HepG2 (cell line): ENCODE data around the gene RANBP17. TPM values are rescaled to one million over a fixed set of nuclear protein-coding genes. Genes with fewer than 3 reads are reported as not detected.

Source experiments
- ATAC-seq: fragments of 200-7000 bp; cut with Tn5 transposase; 3 replicates; pipeline ENCODE4 v1.9.1; 2020; ENCODE audit warnings: mild to moderate bottlenecking, moderate library complexity
- BruUV-seq: library from RNA; stranded (reverse); fragments of 400-500 nt; replicated peaks from 2 replicates; lab custom pipeline; 2021; lab: Mats Ljungman, UMichigan
- CTCF ChIA-PET: fragments of 300-600 bp; formaldehyde crosslinking; extraction: SDS; loops from one replicate; lab custom pipeline; 2021; ENCODE audit warnings: low total read pairs, inconsistent platforms, low intra/inter-chr PET ratio; lab: Yijun Ruan, JAX
- POLR2A ChIA-PET: fragments of 350-600 bp; sonication (Branson Sonifier 250); formaldehyde crosslinking; loops from one replicate; lab custom pipeline; 2020; ENCODE audit warnings: antibody characterized with exemption, inconsistent platforms; lab: Yijun Ruan, JAX
- DNase-seq: peaks from one replicate; pipeline ENCODE4 v3.0.0-alpha.2; 2015; ENCODE audit warnings: low spot score
- FAIRE-seq: peaks from 3 replicates; lab custom pipeline; 2011; peaks lifted over from hg19 to GRCh38; lab: Jason Lieb, UNC
- H2AFZ ChIP-seq: one replicate; pipeline ENCODE4 v1.6.1; 2011; ENCODE audit warnings: low read length, inconsistent platforms
- H3K27ac ChIP-seq: fragments of 300-600 bp; 3 replicates; pipeline ENCODE4 v1.8.0; 2011; ENCODE audit warnings: mixed run types, mild to moderate bottlenecking, mixed read lengths, low read length, inconsistent platforms; ENCODE audit not compliant: insufficient read depth; ENCODE audit errors: extremely low read length
- H3K27me3 ChIP-seq, 2 experiments: fragments of 200-600 bp in 1 of 2; 2 replicates in 1 of 2; 3 replicates in 1 of 2; pipeline versions ENCODE4 v1.6.0 to v1.8.0; 2011; ENCODE audit warnings: low read length in 2 of 2, mild to moderate bottlenecking in 2 of 2, moderate library complexity in 2 of 2, inconsistent platforms in 1 of 2; ENCODE audit not compliant: insufficient read depth in 2 of 2, control insufficient read depth in 1 of 2
- H3K36me3 ChIP-seq, 2 experiments: fragments of 200-600 bp in 1 of 2; replicated peaks in 1 of 2; 2 replicates in 1 of 2; 3 replicates in 1 of 2; pipeline versions ENCODE4 v1.5.1 to v1.8.0; 2011; ENCODE audit warnings: low read length in 2 of 2, inconsistent platforms in 1 of 2; ENCODE audit not compliant: insufficient read depth in 2 of 2, control insufficient read depth in 1 of 2
- H3K4me1 ChIP-seq: 2 replicates; pipeline ENCODE4 v1.5.1; 2012; ENCODE audit warnings: low read length, inconsistent platforms; ENCODE audit not compliant: insufficient read depth
- H3K4me2 ChIP-seq: 2 replicates; pipeline ENCODE4 v1.6.0; 2011; ENCODE audit warnings: low read depth, low read length, inconsistent platforms
- H3K4me3 ChIP-seq, 3 experiments: fragments of 200-600 bp in 1 of 3; sonication (generic), shearing (Covaris generic) in 1 of 3; replicated peaks in 1 of 3; 2 replicates each; pipeline ENCODE4 v1.5.1; 2011 to 2016; ENCODE audit warnings: low read length in 3 of 3, inconsistent platforms in 2 of 3, low read depth in 2 of 3, mild to moderate bottlenecking in 2 of 3, control low read depth in 1 of 3, mixed read lengths in 1 of 3; ENCODE audit not compliant: insufficient read depth in 1 of 3
- H3K79me2 ChIP-seq: one replicate; pipeline ENCODE4 v1.6.1; 2011; ENCODE audit warnings: low read length, inconsistent platforms; ENCODE audit not compliant: insufficient read depth
- H3K9ac ChIP-seq: 2 replicates; pipeline ENCODE4 v1.6.0; 2011; ENCODE audit warnings: mild to moderate bottlenecking, low read depth, low read length, inconsistent platforms; ENCODE audit not compliant: insufficient read depth
- H3K9me3 ChIP-seq: 2 replicates; pipeline ENCODE4 v1.5.1; 2012; ENCODE audit warnings: mild to moderate bottlenecking, low read length
- H4K20me1 ChIP-seq: 2 replicates; pipeline ENCODE4 v1.6.0; 2011; ENCODE audit warnings: inconsistent platforms, mild to moderate bottlenecking, low read length, moderate library complexity; ENCODE audit not compliant: insufficient read depth
- BRCA1 ChIP-seq: sonication (generic); formaldehyde crosslinking; IDR thresholded peaks from 2 replicates; pipeline ENCODE4 v1.4.0; 2020; ENCODE audit warnings: missing genetic modification reagents
- EEA1 ChIP-seq: sonication (generic); formaldehyde crosslinking; IDR thresholded peaks from 2 replicates; pipeline ENCODE4 v1.5.1; 2020; ENCODE audit warnings: mild to moderate bottlenecking, missing genetic modification reagents, borderline replicate concordance
- RELA ChIP-seq: sonication (generic); formaldehyde crosslinking; IDR thresholded peaks from 2 replicates; pipeline ENCODE4 v1.4.0; 2020; ENCODE audit warnings: missing genetic modification reagents
- ZNF329 ChIP-seq: sonication (generic); formaldehyde crosslinking; IDR thresholded peaks from 2 replicates; pipeline ENCODE4 v1.9.0; 2021; ENCODE audit warnings: low read depth, mild to moderate bottlenecking, missing genetic modification reagents
- ZNF512 ChIP-seq: sonication (generic); formaldehyde crosslinking; IDR thresholded peaks from 2 replicates; pipeline ENCODE4 v1.4.0; 2020; ENCODE audit warnings: mild to moderate bottlenecking, missing genetic modification reagents
- WGBS: methylation state at CpG from one replicate; pipeline ENCODE4 v1.1.6; 2017; ENCODE audit warnings: low lambda C conversion rate; 5-methylcytosine and 5-hydroxymethylcytosine counted together
- in situ Hi-C: cut with HindIII; loops from 2 replicates; pipeline ENCODE4 v1.10.0; 2017; ENCODE audit warnings: low pct_unique_long_range_greater_than_20kb; ENCODE audit not compliant: extremely low pct_ligation_motif_present
- intact Hi-C: fragments of 100-400 bp; cut with micrococcal nuclease; formaldehyde crosslinking; loops from one replicate; pipeline ENCODE4 v1.10.0; 2022; ENCODE audit not compliant: unreplicated experiment
- polyA plus RNA-seq, 8 experiments: library from polyadenylated mRNA; depleted of rRNA in 3 of 8; stranded (reverse) in 7 of 8; unstranded in 1 of 8; fragments of >200 nt; fragmentation: Illumina TruSeq in 4 of 8; extraction: Trizol in 4 of 8; gene quantifications; 2 replicates each; pipeline versions ENCODE4 v1.2.1 to v1.2.3, GENCODE V29; 2011 to 2016; ENCODE audit warnings: low read depth in 4 of 8, missing spikeins in 1 of 8, mixed read lengths in 1 of 8; ENCODE audit not compliant: insufficient read depth in 1 of 8
- total RNA-seq, 5 experiments: library from RNA; depleted of rRNA; stranded (reverse); fragments of >200 nt; fragmentation: Illumina TruSeq; extraction: Trizol; gene quantifications; 2 replicates each; pipeline ENCODE4 v1.2.3, GENCODE V29; 2016; ENCODE audit warnings: low read depth in 1 of 5
- TF ChIP-seq, protein P1 (sequence below): sonication (generic); formaldehyde crosslinking; IDR thresholded peaks from 2 replicates; pipeline ENCODE4 v1.9.0; 2022; ENCODE audit warnings: missing genetic modification reagents, mild to moderate bottlenecking, borderline replicate concordance

RANBP17 gene
- total and polyA plus RNA-seq, 2 of the 13 experiments (the other 11 are each of a cell fraction or from before 2014, with no cell fraction given) = not detected

GRCh38 chr5:171201310-171201709, 339.5 kb downstream of the RANBP17 start:
- no peak overlapping the region for H3K4me3 ChIP-seq
- intact Hi-C loops = no loop called here
- ATAC-seq (no peak), DNase-seq (no peak), FAIRE-seq (no peak)
- H3K36me3 ChIP-seq = no peaks in the 10 kb centered on the region
- H3K27me3 ChIP-seq = no peaks in the 10 kb centered on the region
- 7% methylated on average over 5 of the region's 6 CpGs for WGBS
- BruUV-seq = no TSS peak
- H3K27ac ChIP-seq = no peak overlapping the region
- TF ChIP-seq ZNF512 (CRISPR knock-in tag) (no peak), RELA (CRISPR knock-in tag) (no peak), EEA1 (no peak), BRCA1 (CRISPR knock-in tag) (no peak), ZNF329 (CRISPR knock-in tag) (no peak)
- TF ChIP-seq, protein P1, sequence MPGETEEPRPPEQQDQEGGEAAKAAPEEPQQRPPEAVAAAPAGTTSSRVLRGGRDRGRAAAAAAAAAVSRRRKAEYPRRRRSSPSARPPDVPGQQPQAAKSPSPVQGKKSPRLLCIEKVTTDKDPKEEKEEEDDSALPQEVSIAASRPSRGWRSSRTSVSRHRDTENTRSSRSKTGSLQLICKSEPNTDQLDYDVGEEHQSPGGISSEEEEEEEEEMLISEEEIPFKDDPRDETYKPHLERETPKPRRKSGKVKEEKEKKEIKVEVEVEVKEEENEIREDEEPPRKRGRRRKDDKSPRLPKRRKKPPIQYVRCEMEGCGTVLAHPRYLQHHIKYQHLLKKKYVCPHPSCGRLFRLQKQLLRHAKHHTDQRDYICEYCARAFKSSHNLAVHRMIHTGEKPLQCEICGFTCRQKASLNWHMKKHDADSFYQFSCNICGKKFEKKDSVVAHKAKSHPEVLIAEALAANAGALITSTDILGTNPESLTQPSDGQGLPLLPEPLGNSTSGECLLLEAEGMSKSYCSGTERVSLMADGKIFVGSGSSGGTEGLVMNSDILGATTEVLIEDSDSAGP (CRISPR knock-in tag) = no peak
- H2AFZ ChIP-seq = no peak overlapping the region
- H3K4me2 ChIP-seq = no peak overlapping the region
- CTCF ChIA-PET = no interaction called here
- no peaks in the 10 kb centered on the region for H3K4me1 ChIP-seq
- no peak overlapping the region for H3K9ac ChIP-seq
- in situ Hi-C loops = no loop called here
- H4K20me1 ChIP-seq = no peaks in the 10 kb centered on the region
- no peaks in the 10 kb centered on the region for H3K9me3 ChIP-seq
- POLR2A ChIA-PET = no interaction called here
- H3K79me2 ChIP-seq = no peaks in the 10 kb centered on the region
